ENCODE results near the gene OR52N2.

DNA sequence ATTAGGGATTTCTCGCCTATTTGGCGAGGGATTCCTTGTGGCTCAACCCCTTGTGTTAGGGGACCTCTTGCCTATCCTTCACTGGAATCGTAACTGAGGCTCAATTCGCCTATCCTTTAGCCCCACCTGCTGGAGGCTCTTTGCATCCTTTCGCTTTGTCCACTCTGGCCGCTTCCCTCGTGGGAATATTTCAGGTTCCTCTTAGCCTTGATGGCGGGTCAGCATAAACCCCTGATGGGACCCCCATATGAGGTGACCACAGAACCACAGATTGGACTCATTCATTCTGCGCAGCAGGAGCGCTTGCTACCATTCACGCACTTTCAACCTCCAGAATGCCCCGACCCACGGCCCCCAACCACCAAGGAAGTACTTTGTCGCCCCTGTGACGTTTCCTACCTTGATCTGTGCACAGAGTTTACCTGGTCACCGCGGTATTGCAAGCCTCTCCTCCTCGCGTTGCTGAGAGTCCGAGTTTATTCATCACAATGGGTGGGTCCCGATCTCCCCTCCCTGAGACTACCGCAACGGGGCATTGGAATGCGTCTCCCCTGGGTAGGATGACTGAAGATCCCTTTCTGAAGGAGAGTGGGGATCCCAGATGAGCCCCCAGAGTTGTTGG lies at the start of gene OR52N2:
- TF ChIP-seq, protein P1, sequence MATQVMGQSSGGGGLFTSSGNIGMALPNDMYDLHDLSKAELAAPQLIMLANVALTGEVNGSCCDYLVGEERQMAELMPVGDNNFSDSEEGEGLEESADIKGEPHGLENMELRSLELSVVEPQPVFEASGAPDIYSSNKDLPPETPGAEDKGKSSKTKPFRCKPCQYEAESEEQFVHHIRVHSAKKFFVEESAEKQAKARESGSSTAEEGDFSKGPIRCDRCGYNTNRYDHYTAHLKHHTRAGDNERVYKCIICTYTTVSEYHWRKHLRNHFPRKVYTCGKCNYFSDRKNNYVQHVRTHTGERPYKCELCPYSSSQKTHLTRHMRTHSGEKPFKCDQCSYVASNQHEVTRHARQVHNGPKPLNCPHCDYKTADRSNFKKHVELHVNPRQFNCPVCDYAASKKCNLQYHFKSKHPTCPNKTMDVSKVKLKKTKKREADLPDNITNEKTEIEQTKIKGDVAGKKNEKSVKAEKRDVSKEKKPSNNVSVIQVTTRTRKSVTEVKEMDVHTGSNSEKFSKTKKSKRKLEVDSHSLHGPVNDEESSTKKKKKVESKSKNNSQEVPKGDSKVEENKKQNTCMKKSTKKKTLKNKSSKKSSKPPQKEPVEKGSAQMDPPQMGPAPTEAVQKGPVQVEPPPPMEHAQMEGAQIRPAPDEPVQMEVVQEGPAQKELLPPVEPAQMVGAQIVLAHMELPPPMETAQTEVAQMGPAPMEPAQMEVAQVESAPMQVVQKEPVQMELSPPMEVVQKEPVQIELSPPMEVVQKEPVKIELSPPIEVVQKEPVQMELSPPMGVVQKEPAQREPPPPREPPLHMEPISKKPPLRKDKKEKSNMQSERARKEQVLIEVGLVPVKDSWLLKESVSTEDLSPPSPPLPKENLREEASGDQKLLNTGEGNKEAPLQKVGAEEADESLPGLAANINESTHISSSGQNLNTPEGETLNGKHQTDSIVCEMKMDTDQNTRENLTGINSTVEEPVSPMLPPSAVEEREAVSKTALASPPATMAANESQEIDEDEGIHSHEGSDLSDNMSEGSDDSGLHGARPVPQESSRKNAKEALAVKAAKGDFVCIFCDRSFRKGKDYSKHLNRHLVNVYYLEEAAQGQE (IDR thresholded peaks at IDR 0.05; ENCODE audit: low read depth) = no peak
- TF ChIP-seq JUND (IDR thresholded peaks at IDR 0.05) = no peak
